Activated B cell treated with CpG ODN at 0.5 μM for 24 hours (primary cell): ENCODE measurements around the gene PLXNB1. TPM values are rescaled to one million over a fixed set of nuclear protein-coding genes. Genes with fewer than 3 reads are reported as not detected.

Experiments used
- ATAC-seq: fragments of 200-7000 bp; cut with Tn5 transposase; one replicate; pipeline ENCODE4 v1.10.0; 2021; ENCODE audit warnings: low read depth, mild to moderate bottlenecking, moderate library complexity
- CTCF ChIA-PET: fragments of 350-600 bp; sonication (Branson Sonifier 250); formaldehyde crosslinking; loops from one replicate; lab custom pipeline; 2021; ENCODE audit warnings: antibody characterized with exemption; lab: Charles Lee
- POLR2A ChIA-PET: fragments of 350-600 bp; sonication (Branson Sonifier 250); formaldehyde crosslinking; loops from one replicate; lab custom pipeline; 2021; ENCODE audit warnings: antibody characterized with exemption; lab: Charles Lee
- DNase-seq: peaks from one replicate; pipeline ENCODE4 v3.0.0; 2022
- H3K27ac Mint-ChIP-seq: one replicate; pipeline ENCODE4 v1.8.0; 2020; ENCODE audit warnings: mixed read lengths
- H3K27me3 Mint-ChIP-seq: one replicate; pipeline ENCODE4 v1.8.0; 2021; ENCODE audit warnings: mixed read lengths
- H3K36me3 Mint-ChIP-seq: one replicate; pipeline ENCODE4 v1.8.0; 2021; ENCODE audit warnings: low read depth, mixed read lengths
- H3K4me1 Mint-ChIP-seq: one replicate; pipeline ENCODE4 v1.8.0; 2021; ENCODE audit warnings: mixed read lengths
- H3K4me3 Mint-ChIP-seq: one replicate; pipeline ENCODE4 v1.8.0; 2020; ENCODE audit warnings: mild to moderate bottlenecking, mixed read lengths
- H3K9me3 Mint-ChIP-seq: one replicate; pipeline ENCODE4 v1.8.0; 2020; ENCODE audit warnings: mixed read lengths
- CTCF ChIP-seq: fragments of 200-600 bp; IDR thresholded peaks from one replicate; pipeline ENCODE4 v1.8.0; 2022; ENCODE audit warnings: antibody characterized with exemption, mild to moderate bottlenecking
- intact Hi-C: fragments of 100-400 bp; cut with micrococcal nuclease; formaldehyde crosslinking; loops from one replicate; pipeline ENCODE4 v1.15.1; 2024
- total RNA-seq: library from RNA; stranded (reverse); gene quantifications from 2 replicates; pipeline ENCODE4 v1.2.3, GENCODE V29; 2022

PLXNB1 gene
- total RNA-seq, 1 donor from 2014 or later, result 3.5 TPM

- DNase-seq, result no peak
- no peak for ATAC-seq
- ChIA-PET CTCF (interaction anchor here (1.2 to 11.5 kb wide), 3 partner anchors 33 to 162 kb away, joined by 4 to 206 read pairs (median 109); no protein-coding TSS in a partner anchor), POLR2A (no interaction called here)
- H3K36me3 Mint-ChIP-seq, result peaks cover 25% of the 10 kb centered on the region
- H3K4me3 Mint-ChIP-seq, result no peak overlapping the region
- H3K9me3 Mint-ChIP-seq, result no peaks in the 10 kb centered on the region
- TF ChIP-seq CTCF, result no peak
- no peaks in the 10 kb centered on the region for H3K27me3 Mint-ChIP-seq
- peaks cover 15% of the 10 kb centered on the region for H3K4me1 Mint-ChIP-seq
- no peak overlapping the region for H3K27ac Mint-ChIP-seq
- intact Hi-C loops, result no loop called here
Observed at GRCh38 chr3:48433472-48434118, 3.7 kb upstream of the PLXNB1 start.

- intact Hi-C loops, result no loop called here
- Mint-ChIP-seq H3K27me3 (peaks cover 6% of the 10 kb centered on the region), H3K9me3 (no peaks in the 10 kb centered on the region), H3K27ac (no peak overlapping the region), H3K4me1 (peaks cover 8% of the 10 kb centered on the region), H3K36me3 (peaks cover 25% of the 10 kb centered on the region), H3K4me3 (no peak overlapping the region)
- TF ChIP-seq CTCF, result no peak
- CTCF ChIA-PET, result interaction anchor here (5.6 to 11.5 kb wide), 2 partner anchors 32 to 161 kb away, joined by 109 to 206 read pairs; no protein-coding TSS in a partner anchor
- DNase-seq (no peak), ATAC-seq (no peak)
- POLR2A ChIA-PET, result no interaction called here
Observed at GRCh38 chr3:48432411-48433371, 2.8 kb upstream of the PLXNB1 start.

- Mint-ChIP-seq H3K27me3 (peaks cover 9% of the 10 kb centered on the region), H3K4me3 (peak overlapping the region; percentile 82), H3K4me1 (peaks cover 5% of the 10 kb centered on the region), H3K36me3 (peaks cover 25% of the 10 kb centered on the region), H3K9me3 (no peaks in the 10 kb centered on the region), H3K27ac (no peak overlapping the region)
- CTCF ChIA-PET, result interaction anchor here (11.5 kb wide), 1 partner anchor 30 kb away, joined by 206 read pairs; no protein-coding TSS in a partner anchor
- TF ChIP-seq CTCF, result no peak
- ATAC-seq, result no peak
- POLR2A ChIA-PET, result interaction anchor here (0.6 kb wide), 1 partner anchor 41 kb away, joined by 3 read pairs; no protein-coding TSS in a partner anchor
- no peak for DNase-seq
- intact Hi-C loops, result no loop called here
Observed at GRCh38 chr3:48431224-48432029, 1.5 kb upstream of the PLXNB1 start.

GRCh38 chr3:48430708-48431101 lies 819 bp upstream of the PLXNB1 start:
- peaks cover 25% of the 10 kb centered on the region for H3K36me3 Mint-ChIP-seq
- peaks cover 5% of the 10 kb centered on the region for H3K4me1 Mint-ChIP-seq
- POLR2A ChIA-PET, result interaction anchor here (0.6 kb wide), 1 partner anchor 41 kb away, joined by 3 read pairs; no protein-coding TSS in a partner anchor
- H3K27ac Mint-ChIP-seq, result no peak overlapping the region
- TF ChIP-seq CTCF, result no peak
- H3K27me3 Mint-ChIP-seq, result peaks cover 9% of the 10 kb centered on the region
- H3K9me3 Mint-ChIP-seq, result no peaks in the 10 kb centered on the region
- H3K4me3 Mint-ChIP-seq, result peak overlapping the region; percentile 82
- intact Hi-C loops, result no loop called here
- DNase-seq, result no peak
- CTCF ChIA-PET, result interaction anchor here (11.5 kb wide), 1 partner anchor 30 kb away, joined by 206 read pairs; no protein-coding TSS in a partner anchor
- no peak for ATAC-seq
